Muscle of back (tissue), 13 donors: ENCODE results near the gene RCCD1. TPM values are rescaled to one million over a fixed set of nuclear protein-coding genes. Genes with fewer than 3 reads are reported as not detected.
A peak's percentile ranks its signal among the peaks of the same experiment; 100 is the strongest.
"Not testable (repeated sequence)": the region's sequence is repeated elsewhere in the genome, so short reads cannot be mapped to it uniquely, and the experiment has no call there.

ENCODE experiments used
- DNase-seq, 3 donors: peaks; one replicate each; pipeline versions ENCODE4 v3.0.0 to v3.0.0-alpha.2; 2013
- long read RNA-seq, 9 donors: transcript quantifications; one replicate each; lab custom pipeline, GENCODE V29; 2026
- polyA plus RNA-seq, 10 donors: library from polyadenylated mRNA; unstranded; fragments of 120-200 nt; gene quantifications; one replicate each; pipeline ENCODE4 v1.2.1, GENCODE V29; 2013; ENCODE audit not compliant: insufficient read length in 10 of 10

RCCD1 gene
- 10 to 100 TPM in 9 of 10 donors, 1 to 10 TPM in 1; 9.8 to 18.6 (median 12.2) TPM for polyA plus RNA-seq
- long read RNA-seq, donor 1 = 0 reads
- long read RNA-seq, donor 2 = 0 reads
- long read RNA-seq, donor 3 = 0 reads
- long read RNA-seq, donor 4 = 0 reads
- long read RNA-seq, donor 5, partial matches to known transcripts = 6 of 6 reads
- long read RNA-seq, donor 5, other reads (novel, unspliced or antisense) = 0 of 6 reads
- long read RNA-seq, donor 6 = 0 reads
- long read RNA-seq, donor 7 = 0 reads
- long read RNA-seq, donor 8 = 0 reads
- long read RNA-seq, donor 9 = 0 reads

GRCh38 chr15:90954712-90955623, at the start of gene RCCD1:
RCCD1 (plus strand) TSS chr15:90954884; CDS start chr15:90956735, 1,851 bp downstream.
- DNase-seq = peak; percentile 95 to 98 (median 96)

GRCh38 chr15:90905306-90906180, 49.1 kb upstream of the RCCD1 start:
- DNase-seq = no peak

- no peak for DNase-seq
These were observed 48.4 kb upstream of the RCCD1 start for GRCh38 chr15:90906181-90906849.

GRCh38 chr15:90907051-90907660, 47.5 kb upstream of the RCCD1 start:
- DNase-seq = no peak

- DNase-seq = no peak
These were observed 46.7 kb upstream of the RCCD1 start for GRCh38 chr15:90907838-90908507.

GRCh38 chr15:90909449-90909848, 45.2 kb upstream of the RCCD1 start:
- not testable (repeated sequence) for DNase-seq

DNA sequence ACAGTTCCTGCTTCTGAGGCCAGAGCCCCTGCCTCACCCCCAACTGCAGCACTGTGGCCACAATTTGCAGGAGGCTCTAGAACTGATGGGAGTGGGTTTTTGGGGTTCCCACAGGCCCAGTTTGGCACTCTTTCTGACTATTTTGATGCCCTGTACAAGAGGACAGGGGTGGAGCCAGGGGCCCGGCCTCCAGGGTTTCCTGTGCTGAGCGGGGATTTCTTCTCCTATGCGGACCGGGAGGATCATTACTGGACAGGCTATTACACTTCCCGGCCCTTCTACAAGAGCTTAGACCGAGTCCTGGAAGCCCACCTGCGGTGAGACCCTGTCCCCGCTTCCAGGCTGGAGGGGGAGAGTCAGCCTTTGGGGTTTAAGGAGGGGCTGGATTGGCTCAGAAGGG, 44.7 kb upstream of the RCCD1 start:
- DNase-seq = no peak

DNA sequence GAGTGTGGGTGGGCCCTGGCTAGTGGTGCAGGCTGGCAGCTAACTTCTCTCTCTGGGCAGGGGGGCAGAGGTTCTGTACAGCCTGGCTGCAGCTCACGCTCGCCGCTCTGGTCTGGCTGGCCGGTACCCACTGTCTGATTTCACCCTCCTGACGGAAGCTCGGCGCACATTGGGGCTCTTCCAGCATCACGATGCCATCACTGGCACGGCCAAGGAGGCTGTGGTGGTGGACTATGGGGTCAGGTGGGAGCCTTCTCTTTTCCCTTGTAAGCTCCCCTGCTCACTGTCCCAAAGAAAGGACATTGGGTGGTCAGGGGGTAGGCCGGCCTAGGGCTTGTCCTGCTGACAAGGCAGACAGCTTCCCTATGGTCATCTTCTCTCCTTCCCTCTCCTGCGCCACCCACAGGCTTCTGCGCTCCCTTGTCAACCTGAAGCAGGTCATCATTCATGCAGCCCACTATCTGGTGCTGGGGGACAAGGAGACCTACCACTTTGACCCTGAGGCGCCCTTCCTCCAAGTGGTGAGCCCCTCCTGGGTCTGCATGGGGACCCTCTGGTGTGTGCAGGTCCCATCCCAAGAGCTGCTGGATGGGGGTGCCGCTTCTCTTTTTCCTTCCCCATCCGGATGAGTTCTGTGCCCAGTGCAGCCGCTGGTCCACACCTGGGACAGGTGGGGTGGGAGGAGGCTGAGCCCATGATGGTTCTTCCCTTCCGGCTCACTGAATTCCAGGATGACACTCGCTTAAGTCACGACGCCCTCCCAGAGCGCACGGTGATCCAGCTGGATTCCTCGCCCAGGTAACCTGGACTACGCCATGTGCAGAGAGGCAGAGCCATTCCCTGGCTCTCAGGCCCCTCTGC, 44.0 kb upstream of the RCCD1 start:
- no peak for DNase-seq

- no peak for DNase-seq
These were observed 43.4 kb upstream of the RCCD1 start for GRCh38 chr15:90911302-90911623.

GRCh38 chr15:90911906-90912769, 42.5 kb upstream of the RCCD1 start:
- DNase-seq = no peak

- no peak for DNase-seq
These were observed 42.0 kb upstream of the RCCD1 start for GRCh38 chr15:90912770-90913075.

GRCh38 chr15:90913398-90913944, 41.2 kb upstream of the RCCD1 start:
- no peak for DNase-seq

- no peak for DNase-seq
These were observed 40.2 kb upstream of the RCCD1 start for GRCh38 chr15:90914305-90915080.

GRCh38 chr15:90915216-90915807, 39.4 kb upstream of the RCCD1 start:
- DNase-seq = no peak

- DNase-seq = peak in 1 of 3 donors; percentile 21
These were observed 38.8 kb upstream of the RCCD1 start for GRCh38 chr15:90915808-90916440.

DNA sequence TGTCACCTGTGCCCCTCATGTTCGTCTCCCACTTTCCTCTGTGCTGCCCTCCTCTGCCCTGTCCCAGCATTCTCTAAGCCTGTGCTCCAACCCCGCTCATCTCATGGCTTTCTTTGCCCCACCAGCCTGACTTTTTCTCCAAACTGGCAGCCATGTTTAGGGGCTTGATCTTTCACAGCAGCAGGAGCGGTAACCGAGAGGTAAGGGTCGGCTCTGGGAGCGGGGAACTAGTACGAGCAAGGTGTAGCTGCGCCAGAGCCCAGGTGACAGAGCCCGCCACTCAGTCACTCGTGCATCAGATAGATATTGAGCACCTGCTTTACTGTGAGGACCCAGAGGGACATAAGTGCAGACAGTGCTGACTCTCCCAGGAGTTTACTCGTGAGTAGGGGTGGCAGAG, 38.2 kb upstream of the RCCD1 start:
- no peak for DNase-seq

GRCh38 chr15:90917569-90917968, 37.1 kb upstream of the RCCD1 start:
- DNase-seq = no peak
